ENCODE results near the gene CD82. TPM values are rescaled to one million over a fixed set of nuclear protein-coding genes. Genes with fewer than 3 reads are reported as not detected.
"Not testable (repeated sequence)": the region's sequence is repeated elsewhere in the genome, so short reads cannot be mapped to it uniquely, and the experiment has no call there.

The CD82 gene
- total RNA-seq, 2 donors from 2014 or later, result 15.4 to 23.4 TPM

DNA sequence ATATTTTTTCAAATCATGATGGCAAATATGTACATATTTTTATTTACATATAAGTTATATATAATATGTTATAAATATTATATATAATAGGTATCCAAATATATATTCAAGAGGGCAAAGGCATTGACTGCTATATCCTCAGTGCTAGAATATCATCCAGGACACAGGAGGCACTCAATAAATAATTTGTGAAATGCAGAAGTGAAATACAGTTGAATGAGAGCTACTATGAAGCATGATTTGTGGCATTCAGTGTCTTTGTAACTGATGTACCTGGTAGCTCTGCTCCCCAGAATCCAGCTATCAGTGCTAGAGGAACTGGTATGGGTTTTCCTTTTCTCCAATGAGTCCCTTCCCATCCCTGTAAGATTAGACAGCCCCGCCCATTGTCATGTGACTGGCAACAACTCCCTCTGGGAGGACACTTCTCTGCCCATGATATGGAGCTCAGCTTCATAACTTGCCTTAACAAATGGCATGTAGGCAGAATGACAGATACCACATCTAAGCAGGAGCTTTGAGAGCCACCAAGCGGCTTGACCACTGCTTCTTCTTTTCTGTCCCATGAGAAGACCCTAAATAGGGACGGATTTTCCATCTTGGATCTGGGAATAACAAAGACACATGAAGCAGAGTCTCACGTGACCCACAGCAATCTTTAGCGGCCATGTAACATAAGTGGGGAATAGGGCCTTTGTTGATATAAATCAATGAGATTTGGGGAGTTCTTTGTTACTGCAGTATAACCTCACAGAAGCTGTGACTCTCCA is 10.2 kb upstream of the CD82 start:
- TF ChIP-seq, protein P1, sequence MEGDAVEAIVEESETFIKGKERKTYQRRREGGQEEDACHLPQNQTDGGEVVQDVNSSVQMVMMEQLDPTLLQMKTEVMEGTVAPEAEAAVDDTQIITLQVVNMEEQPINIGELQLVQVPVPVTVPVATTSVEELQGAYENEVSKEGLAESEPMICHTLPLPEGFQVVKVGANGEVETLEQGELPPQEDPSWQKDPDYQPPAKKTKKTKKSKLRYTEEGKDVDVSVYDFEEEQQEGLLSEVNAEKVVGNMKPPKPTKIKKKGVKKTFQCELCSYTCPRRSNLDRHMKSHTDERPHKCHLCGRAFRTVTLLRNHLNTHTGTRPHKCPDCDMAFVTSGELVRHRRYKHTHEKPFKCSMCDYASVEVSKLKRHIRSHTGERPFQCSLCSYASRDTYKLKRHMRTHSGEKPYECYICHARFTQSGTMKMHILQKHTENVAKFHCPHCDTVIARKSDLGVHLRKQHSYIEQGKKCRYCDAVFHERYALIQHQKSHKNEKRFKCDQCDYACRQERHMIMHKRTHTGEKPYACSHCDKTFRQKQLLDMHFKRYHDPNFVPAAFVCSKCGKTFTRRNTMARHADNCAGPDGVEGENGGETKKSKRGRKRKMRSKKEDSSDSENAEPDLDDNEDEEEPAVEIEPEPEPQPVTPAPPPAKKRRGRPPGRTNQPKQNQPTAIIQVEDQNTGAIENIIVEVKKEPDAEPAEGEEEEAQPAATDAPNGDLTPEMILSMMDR (IDR thresholded peaks at IDR 0.05), result no peak

DNA sequence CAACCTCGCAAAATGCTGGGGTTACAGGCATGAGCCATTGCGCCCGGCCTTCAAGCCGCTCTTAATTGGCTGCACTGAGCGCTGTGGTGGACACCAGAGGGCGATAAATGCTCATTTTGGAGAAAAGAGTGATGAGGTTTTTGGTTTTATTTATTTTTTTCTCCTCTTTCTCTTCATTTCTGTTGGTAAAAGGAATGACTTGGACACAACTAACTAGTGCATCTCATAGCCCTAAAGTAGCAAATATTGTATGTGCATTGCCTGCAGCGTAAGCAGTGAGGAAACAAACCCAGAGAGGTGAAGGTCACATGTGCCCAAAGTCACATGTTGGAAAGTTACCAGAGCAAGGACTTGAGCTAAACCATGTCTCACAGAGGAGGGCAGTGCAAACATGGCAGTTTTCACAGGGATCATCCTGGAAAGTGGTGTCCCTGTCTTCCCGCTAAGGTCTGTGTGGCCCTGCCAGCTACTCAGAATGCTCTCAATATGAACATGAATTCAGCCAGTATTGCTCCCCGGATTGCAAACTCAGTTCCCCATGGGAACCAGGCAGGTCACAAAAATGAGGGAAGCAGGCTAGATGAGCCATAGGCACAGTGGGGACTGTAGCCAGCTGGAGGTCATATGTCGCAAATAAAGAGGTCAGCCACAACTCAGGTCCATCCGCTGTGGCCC is 8.6 kb upstream of the CD82 start:
- no peak for ATAC-seq (ENCODE audit: insufficient number of reproducible peaks, low FRiP score, low read depth)

More for the DNA sequence above, 10.2 kb upstream of the CD82 start:
- Histone ChIP-seq H3K4me1 (ENCODE audit: control insufficient read depth in 1 of 2, low read depth in 2 of 2) (peaks cover 0 to 7% of the 10 kb centered on the region in 2 donors), H3K9me3 (no peaks in the 10 kb centered on the region), H3K27ac (no peak overlapping the region), H3K36me3 (no peaks in the 10 kb centered on the region), H3K4me3 (no peak overlapping the region), H3K27me3 (replicated peaks; ENCODE audit: insufficient read depth) (no peaks in the 10 kb centered on the region)
- ATAC-seq (ENCODE audit: insufficient number of reproducible peaks, low FRiP score, low read depth) (no peak), DNase-seq (ENCODE audit: low spot score) (no peak)

DNA sequence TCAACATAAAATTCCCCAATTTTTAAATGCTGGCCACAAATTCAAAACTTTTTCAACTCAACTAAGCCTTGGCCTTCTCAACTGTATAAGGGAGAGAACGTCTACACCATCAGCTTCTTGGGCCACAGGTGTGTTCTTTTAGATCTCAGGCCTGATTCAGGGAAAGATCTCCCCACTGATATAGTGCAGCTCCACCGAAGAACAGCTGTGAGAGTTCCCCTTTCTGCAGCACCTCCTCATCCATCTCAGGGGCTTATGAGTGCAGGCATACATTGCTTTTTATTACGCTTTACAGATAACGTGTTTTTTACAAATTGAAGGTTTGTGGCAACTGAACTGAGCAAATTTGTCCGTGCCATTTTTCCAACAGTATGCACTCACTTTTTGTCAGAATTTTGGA is 8.0 kb upstream of the CD82 start:
- H3K27ac ChIP-seq, result no peak overlapping the region
- no peaks in the 10 kb centered on the region for H3K9me3 ChIP-seq
- H3K36me3 ChIP-seq, result no peaks in the 10 kb centered on the region
- H3K4me3 ChIP-seq, result no peak overlapping the region
- H3K4me1 ChIP-seq (ENCODE audit: control insufficient read depth in 1 of 2, low read depth in 2 of 2), result peaks cover 0 to 7% of the 10 kb centered on the region in 2 donors
- DNase-seq (ENCODE audit: low spot score), result no peak
- no peak for ATAC-seq (ENCODE audit: insufficient number of reproducible peaks, low FRiP score, low read depth)
- H3K27me3 ChIP-seq (replicated peaks; ENCODE audit: insufficient read depth), result no peaks in the 10 kb centered on the region
- TF ChIP-seq, protein P1 (IDR thresholded peaks at IDR 0.05), result no peak

More for the DNA sequence above, 8.6 kb upstream of the CD82 start:
- no peak for DNase-seq (ENCODE audit: low spot score)
- TF ChIP-seq, protein P1 (IDR thresholded peaks at IDR 0.05), result peak; percentile 85
- Histone ChIP-seq H3K9me3 (no peaks in the 10 kb centered on the region), H3K4me1 (ENCODE audit: control insufficient read depth in 1 of 2, low read depth in 2 of 2) (peaks cover 0 to 7% of the 10 kb centered on the region in 2 donors), H3K27ac (no peak overlapping the region), H3K4me3 (no peak overlapping the region), H3K36me3 (no peaks in the 10 kb centered on the region), H3K27me3 (replicated peaks; ENCODE audit: insufficient read depth) (no peaks in the 10 kb centered on the region)

DNA sequence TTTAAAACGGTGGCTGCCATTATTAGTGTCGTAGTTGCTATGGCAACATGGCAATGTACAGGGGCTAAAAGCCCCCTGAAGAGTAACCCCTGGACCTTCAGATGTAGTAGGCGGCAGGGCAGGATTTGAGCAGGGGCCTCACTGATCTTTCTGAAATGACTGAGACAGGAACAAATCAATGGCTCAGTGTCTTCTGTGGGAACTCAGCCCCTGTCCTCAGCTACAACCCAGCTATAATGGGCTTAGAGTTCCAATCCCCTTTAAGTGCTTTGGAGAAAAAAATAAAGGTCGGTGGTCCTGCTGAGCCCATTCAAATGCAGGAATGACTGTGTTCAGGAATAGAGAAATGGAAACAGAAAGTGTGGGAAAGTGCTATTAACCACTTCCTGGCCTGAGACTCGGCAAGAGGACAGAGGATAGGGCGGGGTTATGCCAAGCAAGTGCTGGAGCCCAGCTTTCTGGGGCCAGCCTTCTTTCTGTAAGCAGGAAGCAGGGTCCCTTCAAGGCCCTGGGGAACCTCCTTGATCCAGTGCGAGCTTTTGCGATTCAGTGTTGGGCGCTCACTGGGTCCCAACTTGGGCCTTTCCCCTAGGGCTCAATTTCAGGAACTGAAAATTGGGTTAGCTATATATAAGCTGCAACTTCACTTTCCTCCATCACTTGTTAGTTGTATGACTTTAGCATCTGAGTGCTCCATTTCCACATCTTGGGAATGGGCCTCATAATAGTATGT is 6.1 kb upstream of the CD82 start:
- TF ChIP-seq, protein P1 (IDR thresholded peaks at IDR 0.05), result no peak
- H3K27me3 ChIP-seq (replicated peaks; ENCODE audit: insufficient read depth), result no peaks in the 10 kb centered on the region
- no peak overlapping the region for H3K27ac ChIP-seq
- DNase-seq (ENCODE audit: low spot score), result no peak
- H3K4me1 ChIP-seq (ENCODE audit: control insufficient read depth in 1 of 2, low read depth in 2 of 2), result peaks cover 12 to 22% of the 10 kb centered on the region in 2 donors
- ATAC-seq (ENCODE audit: insufficient number of reproducible peaks, low FRiP score, low read depth), result no peak
- no peaks in the 10 kb centered on the region for H3K9me3 ChIP-seq
- no peaks in the 10 kb centered on the region for H3K36me3 ChIP-seq
- no peak overlapping the region for H3K4me3 ChIP-seq

DNA sequence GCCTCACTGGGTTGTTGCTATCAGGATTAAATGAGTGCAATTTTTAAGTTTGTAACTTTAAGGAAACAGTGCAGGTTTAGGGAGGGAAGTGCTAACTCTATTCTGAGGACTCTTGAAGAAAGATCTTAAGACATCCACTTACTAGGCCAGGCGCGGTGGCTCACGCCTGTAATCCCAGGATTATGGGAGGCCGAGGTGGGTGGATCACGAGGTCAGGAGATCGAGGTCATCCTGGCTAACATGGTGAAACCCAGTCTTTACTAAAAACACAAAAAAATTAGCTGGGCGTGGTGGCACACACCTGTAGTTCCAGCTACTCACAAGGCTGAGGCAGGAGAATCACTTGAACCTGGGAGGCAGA is 5.5 kb upstream of the CD82 start:
- H3K27me3 ChIP-seq (replicated peaks; ENCODE audit: insufficient read depth); H3K4me3 ChIP-seq; DNase-seq (ENCODE audit: low spot score); H3K27ac ChIP-seq; H3K36me3 ChIP-seq; H3K9me3 ChIP-seq; ATAC-seq (ENCODE audit: insufficient number of reproducible peaks, low FRiP score, low read depth): not testable (repeated sequence)
- H3K4me1 ChIP-seq (ENCODE audit: control insufficient read depth in 1 of 2, low read depth in 2 of 2), result peaks cover 12 to 24% of the 10 kb centered on the region in 2 donors

Data from thoracic aorta (tissue), 2 donors.